H9 (cell line): ENCODE measurements around the gene UGT1A6. TPM values are rescaled to one million over a fixed set of nuclear protein-coding genes. Genes with fewer than 3 reads are reported as not detected.

Experiments
- DNase-seq: peaks from one replicate; pipeline ENCODE4 v3.0.0-alpha.2; 2017
- H2AFZ ChIP-seq: one replicate; pipeline ENCODE4 v1.6.1; 2013; ENCODE audit warnings: mild to moderate bottlenecking, low read length, control low read depth, moderate library complexity
- H2AK5ac ChIP-seq: 2 replicates; pipeline ENCODE4 v1.6.1; 2013; ENCODE audit warnings: low read length, control low read depth, mixed read lengths; ENCODE audit not compliant: insufficient read length
- H2BK120ac ChIP-seq: one replicate; pipeline ENCODE4 v1.6.1; 2013; ENCODE audit warnings: low read depth, mild to moderate bottlenecking, low read length, control low read depth, inconsistent platforms; ENCODE audit not compliant: poor library complexity, severe bottlenecking
- H2BK12ac ChIP-seq: 2 replicates; pipeline ENCODE4 v1.6.1; 2013; ENCODE audit warnings: low read length, control low read depth, mixed read lengths, low read depth; ENCODE audit not compliant: insufficient read length
- H2BK15ac ChIP-seq: 2 replicates; pipeline ENCODE4 v1.6.1; 2013; ENCODE audit warnings: low read depth, low read length, control low read depth
- H2BK20ac ChIP-seq: one replicate; pipeline ENCODE4 v1.6.1; 2013; ENCODE audit warnings: low read depth, mild to moderate bottlenecking, low read length, control low read depth, inconsistent platforms; ENCODE audit not compliant: poor library complexity, severe bottlenecking
- H2BK5ac ChIP-seq: 2 replicates; pipeline ENCODE4 v1.6.1; 2013; ENCODE audit warnings: low read length, control low read depth, mixed read lengths; ENCODE audit not compliant: insufficient read length
- H3K14ac ChIP-seq: 2 replicates; pipeline ENCODE4 v1.6.1; 2013; ENCODE audit warnings: low read length, control low read depth; ENCODE audit not compliant: insufficient read depth
- H3K18ac ChIP-seq: 2 replicates; pipeline ENCODE4 v1.6.1; 2013; ENCODE audit warnings: low read depth, mild to moderate bottlenecking, mixed read lengths, low read length, control low read depth; ENCODE audit not compliant: insufficient read length
- H3K23ac ChIP-seq: 2 replicates; pipeline ENCODE4 v1.6.1; 2013; ENCODE audit warnings: low read length, control low read depth, mixed read lengths, low read depth; ENCODE audit not compliant: insufficient read length
- H3K23me2 ChIP-seq: 2 replicates; pipeline ENCODE4 v1.6.1; 2013; ENCODE audit warnings: low read depth, mild to moderate bottlenecking, mixed read lengths, low read length, control low read depth; ENCODE audit not compliant: insufficient read length, poor library complexity, severe bottlenecking
- H3K27ac ChIP-seq: 2 replicates; pipeline ENCODE4 v1.5.1; 2013; ENCODE audit warnings: low read length, control low read depth, mixed read lengths, low read depth; ENCODE audit not compliant: insufficient read length
- H3K27me3 ChIP-seq: 2 replicates; pipeline ENCODE4 v1.6.1; 2013; ENCODE audit warnings: low read length, control low read depth, inconsistent platforms; ENCODE audit not compliant: insufficient read depth
- H3K4ac ChIP-seq: 2 replicates; pipeline ENCODE4 v1.6.1; 2013; ENCODE audit warnings: low read depth, mild to moderate bottlenecking, control low read depth, inconsistent platforms, low read length, moderate library complexity
- H3K4me1 ChIP-seq: 2 replicates; pipeline ENCODE4 v1.6.1; 2013; ENCODE audit warnings: low read length, control low read depth, inconsistent platforms; ENCODE audit not compliant: insufficient read depth
- H3K4me2 ChIP-seq: 2 replicates; pipeline ENCODE4 v1.6.1; 2013; ENCODE audit warnings: low read length, control low read depth, mixed read lengths; ENCODE audit not compliant: insufficient read length, insufficient read depth
- H3K56ac ChIP-seq: 2 replicates; pipeline ENCODE4 v1.6.1; 2013; ENCODE audit warnings: low read depth, mild to moderate bottlenecking, mixed read lengths, low read length, control low read depth; ENCODE audit not compliant: insufficient read length
- H3K79me1 ChIP-seq: 2 replicates; pipeline ENCODE4 v1.6.1; 2013; ENCODE audit warnings: low read depth, mild to moderate bottlenecking, moderate library complexity, low read length, control low read depth, inconsistent platforms; ENCODE audit not compliant: insufficient read depth, poor library complexity, severe bottlenecking
- H3K79me2 ChIP-seq: 2 replicates; pipeline ENCODE4 v1.6.1; 2013; ENCODE audit warnings: low read length, control low read depth, inconsistent platforms; ENCODE audit not compliant: insufficient read depth
- H3K9ac ChIP-seq: 2 replicates; pipeline ENCODE4 v1.6.1; 2013; ENCODE audit warnings: low read length, control low read depth, mixed read lengths; ENCODE audit not compliant: insufficient read length; ENCODE audit errors: extremely low read depth
- H3K9me3 ChIP-seq: one replicate; pipeline ENCODE4 v1.6.1; 2013; ENCODE audit warnings: low read depth, low read length, inconsistent platforms; ENCODE audit not compliant: control insufficient read depth
- H3T11ph ChIP-seq: one replicate; pipeline ENCODE4 v1.6.1; 2013; ENCODE audit warnings: mild to moderate bottlenecking, low read length, control low read depth, inconsistent platforms
- H4K20me1 ChIP-seq: one replicate; pipeline ENCODE4 v1.6.1; 2013; ENCODE audit not compliant: control insufficient read depth, insufficient read length, insufficient read depth
- H4K5ac ChIP-seq: 2 replicates; pipeline ENCODE4 v1.6.1; 2013; ENCODE audit warnings: low read depth, mild to moderate bottlenecking, mixed read lengths, low read length, control low read depth; ENCODE audit not compliant: insufficient read length
- H4K8ac ChIP-seq: replicated peaks from 2 replicates; pipeline ENCODE4 v1.6.1; 2013; ENCODE audit warnings: low read length, control low read depth, mixed read lengths, low read depth; ENCODE audit not compliant: insufficient read length
- H4K91ac ChIP-seq: 2 replicates; pipeline ENCODE4 v1.6.1; 2013; ENCODE audit warnings: low read depth, mild to moderate bottlenecking, moderate library complexity, mixed read lengths, low read length, control low read depth; ENCODE audit not compliant: insufficient read length
- H3K27ac Mint-ChIP-seq, 3 experiments: 2 replicates in 2 of 3; 3 replicates in 1 of 3; pipeline ENCODE4 v1.8.0; 2020 to 2021; ENCODE audit warnings: mixed read lengths in 3 of 3, mild to moderate bottlenecking in 1 of 3, moderate library complexity in 1 of 3
- H3K27me3 Mint-ChIP-seq: 2 replicates; pipeline ENCODE4 v1.8.0; 2021; ENCODE audit warnings: low read depth, mild to moderate bottlenecking, moderate library complexity, mixed read lengths
- H3K36me3 Mint-ChIP-seq, 3 experiments: 2 replicates in 2 of 3; 3 replicates in 1 of 3; pipeline ENCODE4 v1.8.0; 2020 to 2021; ENCODE audit warnings: low read depth in 3 of 3, mixed read lengths in 3 of 3; ENCODE audit not compliant: insufficient read depth in 1 of 3
- H3K4me1 Mint-ChIP-seq, 2 experiments: 2 replicates each; pipeline ENCODE4 v1.8.0; 2020; ENCODE audit warnings: mixed read lengths in 2 of 2
- H3K4me3 Mint-ChIP-seq, 2 experiments: 2 replicates in 1 of 2; 3 replicates in 1 of 2; pipeline ENCODE4 v1.8.0; 2020 to 2021; ENCODE audit warnings: mild to moderate bottlenecking in 2 of 2, mixed read lengths in 2 of 2, moderate library complexity in 1 of 2
- H3K9me3 Mint-ChIP-seq, 2 experiments: 2 replicates in 1 of 2; 3 replicates in 1 of 2; pipeline ENCODE4 v1.8.0; 2020; ENCODE audit warnings: mild to moderate bottlenecking in 2 of 2, mixed read lengths in 2 of 2, moderate library complexity in 1 of 2
- WGBS: extraction: QIAGEN DNeasy Blood & Tissue Kit; methylation state at CpG from one replicate; pipeline ENCODE4 v1.1.7; 2013; ENCODE audit warnings: missing lambda C conversion rate, low lambda C conversion rate, mixed read lengths; ENCODE audit not compliant: insufficient read length; ENCODE audit errors: extremely low coverage; 5-methylcytosine and 5-hydroxymethylcytosine counted together
- total RNA-seq: library from RNA; stranded (reverse); gene quantifications from 2 replicates; pipeline ENCODE4 v1.2.1, GENCODE V29; 2021
- TF ChIP-seq, protein P1 (sequence below): fragments of 200-600 bp; sonication (generic); conservative IDR thresholded peaks from 3 replicates; pipeline ENCODE4 v1.8.0; 2021; ENCODE audit warnings: antibody characterized with exemption, mild to moderate bottlenecking

Gene UGT1A6
- total RNA-seq, 1 experiment from 2014 or later: not detected

DNA sequence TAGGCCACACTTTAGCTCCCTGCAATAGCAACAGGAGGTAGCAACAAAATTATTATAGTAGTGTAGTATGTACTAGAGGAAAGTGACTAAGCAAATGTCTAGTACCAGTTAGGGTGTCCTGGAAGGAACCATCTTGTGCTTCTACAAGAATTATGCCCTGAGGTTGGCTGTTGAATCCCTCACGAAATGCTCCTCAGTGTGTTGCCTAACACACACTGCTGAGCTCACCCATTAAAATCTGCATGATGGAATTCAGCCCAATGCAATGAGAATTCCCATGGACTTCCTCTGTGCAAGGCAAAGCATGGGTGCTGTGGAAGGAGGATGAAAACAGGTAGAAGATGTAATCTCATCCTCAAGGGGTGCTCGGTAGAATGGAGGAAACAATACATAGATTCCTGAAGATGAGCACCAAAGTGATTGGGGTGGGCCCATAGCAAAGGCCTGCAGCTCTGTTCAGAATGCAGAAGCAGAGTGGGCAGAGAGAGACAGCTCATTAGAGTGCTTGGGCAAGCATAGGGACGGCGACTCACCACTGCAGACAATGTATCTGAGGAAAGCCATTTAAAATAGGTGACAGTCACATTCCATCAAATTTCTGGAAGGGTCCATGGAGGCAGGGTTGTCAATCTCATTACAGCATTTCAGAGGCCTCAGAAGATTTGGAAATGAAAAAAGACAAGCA lies 12.2 kb upstream of the UGT1A6 start:
- no peaks in the 10 kb centered on the region for H3K79me2 ChIP-seq
- H3K27me3 ChIP-seq: no peaks in the 10 kb centered on the region
- H4K91ac ChIP-seq: no peak overlapping the region
- H3K9me3 Mint-ChIP-seq: no peaks in the 10 kb centered on the region
- TF ChIP-seq, protein P1, sequence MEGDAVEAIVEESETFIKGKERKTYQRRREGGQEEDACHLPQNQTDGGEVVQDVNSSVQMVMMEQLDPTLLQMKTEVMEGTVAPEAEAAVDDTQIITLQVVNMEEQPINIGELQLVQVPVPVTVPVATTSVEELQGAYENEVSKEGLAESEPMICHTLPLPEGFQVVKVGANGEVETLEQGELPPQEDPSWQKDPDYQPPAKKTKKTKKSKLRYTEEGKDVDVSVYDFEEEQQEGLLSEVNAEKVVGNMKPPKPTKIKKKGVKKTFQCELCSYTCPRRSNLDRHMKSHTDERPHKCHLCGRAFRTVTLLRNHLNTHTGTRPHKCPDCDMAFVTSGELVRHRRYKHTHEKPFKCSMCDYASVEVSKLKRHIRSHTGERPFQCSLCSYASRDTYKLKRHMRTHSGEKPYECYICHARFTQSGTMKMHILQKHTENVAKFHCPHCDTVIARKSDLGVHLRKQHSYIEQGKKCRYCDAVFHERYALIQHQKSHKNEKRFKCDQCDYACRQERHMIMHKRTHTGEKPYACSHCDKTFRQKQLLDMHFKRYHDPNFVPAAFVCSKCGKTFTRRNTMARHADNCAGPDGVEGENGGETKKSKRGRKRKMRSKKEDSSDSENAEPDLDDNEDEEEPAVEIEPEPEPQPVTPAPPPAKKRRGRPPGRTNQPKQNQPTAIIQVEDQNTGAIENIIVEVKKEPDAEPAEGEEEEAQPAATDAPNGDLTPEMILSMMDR: no peak
- no peak overlapping the region for H2AFZ ChIP-seq
- H3K23ac ChIP-seq: no peak overlapping the region
- no peaks in the 10 kb centered on the region for H3K23me2 ChIP-seq
- H3K27ac ChIP-seq: no peak overlapping the region
- H2BK5ac ChIP-seq: no peak overlapping the region
- no peak overlapping the region for H3K4ac ChIP-seq
- H4K8ac ChIP-seq: no peak overlapping the region
- H3K4me3 Mint-ChIP-seq: no peak overlapping the region
- no peak overlapping the region for H3K14ac ChIP-seq
- H3K9ac ChIP-seq: no peak overlapping the region
- no peaks in the 10 kb centered on the region for H3K36me3 Mint-ChIP-seq
- no peaks in the 10 kb centered on the region for H3K4me1 Mint-ChIP-seq
- H3K4me1 ChIP-seq: no peaks in the 10 kb centered on the region
- H3K18ac ChIP-seq: no peak overlapping the region
- no CpG with 5 or more reads among the region's 4 CpGs for WGBS
- no peak overlapping the region for H2BK120ac ChIP-seq
- no peaks in the 10 kb centered on the region for H3K79me1 ChIP-seq
- no peak overlapping the region; a peak in 1 of 7 replicates for H3K27ac Mint-ChIP-seq
- no peak overlapping the region for H4K5ac ChIP-seq
- DNase-seq: no peak
- H3T11ph ChIP-seq: no peak overlapping the region
- H2BK12ac ChIP-seq: no peak overlapping the region
- H3K27me3 Mint-ChIP-seq: peaks cover 3% of the 10 kb centered on the region; the same call in 1 of the 2 replicates
- H2AK5ac ChIP-seq: no peak overlapping the region
- H3K9me3 ChIP-seq: no peaks in the 10 kb centered on the region
- no peak overlapping the region for H2BK20ac ChIP-seq
- no peak overlapping the region for H3K56ac ChIP-seq
- H4K20me1 ChIP-seq: no peaks in the 10 kb centered on the region
- H2BK15ac ChIP-seq: no peak overlapping the region
- no peak overlapping the region for H3K4me2 ChIP-seq
